BJ (cell line): ENCODE measurements around the gene ATF7. TPM values are rescaled to one million over a fixed set of nuclear protein-coding genes. Genes with fewer than 3 reads are reported as not detected.

Source experiments
- CTCF ChIA-PET: fragments of 350-600 bp; formaldehyde crosslinking; extraction: SDS; loops from one replicate; lab custom pipeline; 2021; ENCODE audit warnings: antibody characterized with exemption, inconsistent platforms; lab: Yijun Ruan, JAX
- POLR2A ChIA-PET: fragments of 300-600 bp; sonication (Branson Sonifier 250); formaldehyde crosslinking; extraction: SDS; loops from one replicate; lab custom pipeline; 2021; ENCODE audit warnings: antibody characterized with exemption; lab: Charles Lee
- DNase-seq: peaks from one replicate; pipeline ENCODE4 v3.0.0-alpha.2; 2011; ENCODE audit warnings: low read depth
- H3K27me3 ChIP-seq: 2 replicates; pipeline ENCODE4 v1.6.0; 2011; ENCODE audit warnings: low read length; ENCODE audit not compliant: control insufficient read depth, insufficient read depth
- H3K36me3 ChIP-seq: 2 replicates; pipeline ENCODE4 v1.5.1; 2011; ENCODE audit warnings: low read length; ENCODE audit not compliant: control insufficient read depth, insufficient read depth
- H3K4me3 ChIP-seq: 2 replicates; pipeline ENCODE4 v1.5.1; 2011; ENCODE audit warnings: low read depth, mild to moderate bottlenecking, control low read depth, low read length
- CTCF ChIP-seq: IDR thresholded peaks from 2 replicates; pipeline ENCODE4 v1.5.1; 2011; ENCODE audit warnings: low read depth, mild to moderate bottlenecking, control low read depth, inconsistent platforms, low read length, moderate library complexity; ENCODE audit not compliant: insufficient read depth
- polyA minus RNA-seq: library from RNA; depleted of rRNA, polyadenylated mRNA; stranded (reverse); fragments of >200 nt; gene quantifications from 2 replicates; pipeline ENCODE4 v1.2.3, GENCODE V29; 2011; rRNA and poly(A)+ RNA removed
- polyA plus RNA-seq: library from polyadenylated mRNA; depleted of rRNA; stranded (reverse); fragments of >200 nt; gene quantifications from 2 replicates; pipeline ENCODE4 v1.2.3, GENCODE V29; 2011; rRNA removed

ATF7 gene
- polyA plus RNA-seq (21.8 and 22.9 TPM in 2 replicates), polyA minus RNA-seq (21.8 and 28.3 TPM in 2 replicates)

GRCh38 chr12:53625946-53626701 is at the start of gene ATF7:
TSS of gene ATF7 (minus strand) at chr12:53626382. CDS start at chr12:53601000, 25,382 bp downstream.
- H3K36me3 ChIP-seq, result no peaks in the 10 kb centered on the region
- H3K27me3 ChIP-seq, result no peaks in the 10 kb centered on the region
- ChIA-PET CTCF (interaction anchor here (1.2 to 1.5 kb wide), 2 partner anchors 10 to 83 kb away, joined by 3 to 4 read pairs; no protein-coding TSS in a partner anchor), POLR2A (no interaction called here)
- no peak for TF ChIP-seq CTCF
- peak within 1 kb of the TSS; percentile 86 for H3K4me3 ChIP-seq
- DNase-seq, result peak; percentile 84

GRCh38 chr12:53674977-53675700 is 49.0 kb upstream of the ATF7 start:
- POLR2A ChIA-PET, result interaction anchor here (0.7 kb wide), 1 partner anchor 174 kb away, joined by 3 read pairs; the partner anchor contains the start of gene TARBP2
- no peak for DNase-seq

GRCh38 chr12:53670971-53671370 is 44.8 kb upstream of the ATF7 start:
- H3K27me3 ChIP-seq, result no peaks in the 10 kb centered on the region
- TF ChIP-seq CTCF, result no peak
- H3K4me3 ChIP-seq, result no peak overlapping the region
- ChIA-PET CTCF (interaction anchor here (3.4 kb wide), 1 partner anchor 128 kb away, joined by 20 read pairs; no protein-coding TSS in a partner anchor), POLR2A (no interaction called here)
- H3K36me3 ChIP-seq, result peaks cover 17% of the 10 kb centered on the region
- DNase-seq, result no peak

More at GRCh38 chr12:53674977-53675700, 49.0 kb upstream of the ATF7 start:
- H3K4me3 ChIP-seq, result peak overlapping the region; percentile 76
- CTCF ChIA-PET, result interaction anchor here (0.6 to 7.0 kb wide), 26 partner anchors 10 to 541 kb away, joined by 3 to 125 read pairs (median 4); partner anchors contain the start of gene TARBP2
- peaks cover 4% of the 10 kb centered on the region for H3K36me3 ChIP-seq
- no peak for TF ChIP-seq CTCF
- H3K27me3 ChIP-seq, result no peaks in the 10 kb centered on the region

GRCh38 chr12:53670308-53670707 is 44.1 kb upstream of the ATF7 start:
- ChIA-PET POLR2A (no interaction called here), CTCF (interaction anchor here (3.4 kb wide), 1 partner anchor 127 kb away, joined by 20 read pairs; no protein-coding TSS in a partner anchor)
- Histone ChIP-seq H3K4me3 (no peak overlapping the region), H3K36me3 (peaks cover 17% of the 10 kb centered on the region), H3K27me3 (no peaks in the 10 kb centered on the region)
- DNase-seq, result no peak
- TF ChIP-seq CTCF, result no peak
